ENCODE measurements around the gene SGCE. TPM values are rescaled to one million over a fixed set of nuclear protein-coding genes. Genes with fewer than 3 reads are reported as not detected.

SGCE gene
- total RNA-seq, 1 experiment from 2014 or later, result 30.4 TPM

DNA sequence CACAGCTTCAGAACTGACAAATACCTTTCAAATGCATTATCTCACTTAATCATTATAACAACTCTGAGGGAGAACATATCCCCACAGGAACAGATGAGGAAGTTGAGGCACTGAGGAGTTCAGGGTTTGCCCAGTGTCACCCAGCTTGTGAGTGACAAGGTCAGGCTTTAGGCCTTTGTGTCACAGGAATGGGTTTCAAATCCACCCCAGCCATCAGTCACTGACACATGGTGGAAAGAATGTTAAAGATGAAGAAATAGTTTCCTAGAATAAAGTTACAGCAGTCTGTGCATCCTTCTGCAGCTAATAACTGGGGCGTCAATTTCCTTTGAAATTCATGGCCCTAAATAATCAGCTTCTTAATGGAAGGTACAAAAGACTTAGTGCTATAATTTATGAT, 37.8 kb downstream of the SGCE start:
- no peak for ATAC-seq
- Histone ChIP-seq H3F3A (ENCODE audit: low read length, unreplicated experiment) (peaks cover 4% of the 10 kb centered on the region), H3K36me3 (ENCODE audit: low read depth, low read length) (no peaks in the 10 kb centered on the region)

DNA sequence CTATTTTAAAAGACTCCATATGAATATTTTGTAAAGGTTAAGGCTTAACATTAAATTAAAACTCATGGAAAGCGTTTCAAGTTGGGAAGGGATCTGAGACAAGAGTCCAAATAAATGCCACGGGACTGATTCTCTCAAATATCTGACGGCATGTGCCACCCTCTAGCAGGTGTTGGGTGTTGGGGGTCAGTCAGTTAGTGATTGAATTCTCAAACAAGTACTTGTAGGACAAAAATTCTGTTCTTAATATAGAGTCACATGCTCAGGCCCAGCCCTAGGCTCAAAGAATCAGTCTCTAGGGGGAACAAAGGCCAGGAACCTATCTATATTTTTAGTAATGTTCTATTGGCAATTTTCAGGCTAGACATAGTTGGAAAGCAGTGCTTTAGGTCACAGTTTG, 39.1 kb downstream of the SGCE start:
- intact Hi-C loops (cut with micrococcal nuclease), result no loop called here
- H3K9me3 ChIP-seq (ENCODE audit: low read length), result no peaks in the 10 kb centered on the region
- no peak for DNase-seq
- no peaks in the 10 kb centered on the region for H3K9me2 ChIP-seq (replicated peaks; ENCODE audit: low read length)
- TF ChIP-seq EZH2phosphoT487 (IDR thresholded peaks at IDR 0.05; ENCODE audit: borderline replicate concordance, low read length) (no peak), CTCF (conservative IDR thresholded peaks at IDR 0.05; ENCODE audit: low read depth, low read length) (no peak), EZH2 (IDR thresholded peaks at IDR 0.05; ENCODE audit: low read length, unreplicated experiment) (no peak)
- H2AFZ ChIP-seq (ENCODE audit: low read length), result no peak overlapping the region
- no peaks in the 10 kb centered on the region for H3K36me3 ChIP-seq (ENCODE audit: low read depth, low read length)
- H3K27me3 ChIP-seq (ENCODE audit: low read length), result no peaks in the 10 kb centered on the region
- ChIA-PET POLR2A (ENCODE audit: unreplicated experiment) (no interaction called here), CTCF (no interaction called here)
- peaks cover 4% of the 10 kb centered on the region for H3F3A ChIP-seq (ENCODE audit: low read length, unreplicated experiment)
- no peak overlapping the region for H3K27ac ChIP-seq (ENCODE audit: low read length)
- H3K4me3 ChIP-seq (ENCODE audit: low read length), result no peak overlapping the region
- H3K9ac ChIP-seq (ENCODE audit: low read length), result no peak overlapping the region
- H3K4me1 ChIP-seq (ENCODE audit: insufficient read depth, low read length), result peaks cover 17% of the 10 kb centered on the region
- H4K20me1 ChIP-seq (ENCODE audit: low read length), result no peaks in the 10 kb centered on the region
- H3K4me2 ChIP-seq (ENCODE audit: low read length), result no peak overlapping the region
- no peaks in the 10 kb centered on the region for H3K79me2 ChIP-seq (ENCODE audit: low read length)
- BruUV-seq (replicated peaks), result no TSS peak
- no peak for ATAC-seq

More for the DNA sequence above, 37.8 kb downstream of the SGCE start:
- Histone ChIP-seq H3K9me2 (replicated peaks; ENCODE audit: low read length) (no peaks in the 10 kb centered on the region), H3K4me2 (ENCODE audit: low read length) (no peak overlapping the region), H3K79me2 (ENCODE audit: low read length) (no peaks in the 10 kb centered on the region), H3K27me3 (ENCODE audit: low read length) (no peaks in the 10 kb centered on the region), H3K9me3 (ENCODE audit: low read length) (no peaks in the 10 kb centered on the region), H3K4me3 (ENCODE audit: low read length) (no peak overlapping the region), H2AFZ (ENCODE audit: low read length) (no peak overlapping the region), H3K27ac (ENCODE audit: low read length) (no peak overlapping the region), H3K9ac (ENCODE audit: low read length) (no peak overlapping the region), H4K20me1 (ENCODE audit: low read length) (no peaks in the 10 kb centered on the region), H3K4me1 (ENCODE audit: insufficient read depth, low read length) (peaks cover 21% of the 10 kb centered on the region)
- intact Hi-C loops (cut with micrococcal nuclease), result no loop called here
- BruUV-seq (replicated peaks), result no TSS peak
- no peak for TF ChIP-seq CTCF (conservative IDR thresholded peaks at IDR 0.05; ENCODE audit: low read depth, low read length)
- CTCF ChIA-PET, result no interaction called here
- POLR2A ChIA-PET (ENCODE audit: unreplicated experiment), result no interaction called here
- DNase-seq, result no peak

GRCh38 chr7:94615666-94616065, 40.3 kb downstream of the SGCE start:
- Histone ChIP-seq H3F3A (ENCODE audit: low read length, unreplicated experiment) (peaks cover 4% of the 10 kb centered on the region), H3K79me2 (ENCODE audit: low read length) (no peaks in the 10 kb centered on the region), H3K9ac (ENCODE audit: low read length) (no peak overlapping the region), H2AFZ (ENCODE audit: low read length) (no peak overlapping the region), H3K27ac (ENCODE audit: low read length) (no peak overlapping the region), H4K20me1 (ENCODE audit: low read length) (no peaks in the 10 kb centered on the region), H3K4me1 (ENCODE audit: insufficient read depth, low read length) (peaks cover 6% of the 10 kb centered on the region; the same call in 1 of the 2 replicates), H3K27me3 (ENCODE audit: low read length) (no peaks in the 10 kb centered on the region), H3K9me3 (ENCODE audit: low read length) (no peaks in the 10 kb centered on the region), H3K36me3 (ENCODE audit: low read depth, low read length) (no peaks in the 10 kb centered on the region), H3K4me3 (ENCODE audit: low read length) (no peak overlapping the region), H3K4me2 (ENCODE audit: low read length) (no peak overlapping the region), H3K9me2 (replicated peaks; ENCODE audit: low read length) (no peaks in the 10 kb centered on the region)
- no peak for DNase-seq
- ATAC-seq, result no peak
- POLR2A ChIA-PET (ENCODE audit: unreplicated experiment), result interaction anchor here (0.6 kb wide), 1 partner anchor 429 kb away, joined by 3 read pairs; no protein-coding TSS in a partner anchor
- CTCF ChIA-PET, result no interaction called here
- no TSS peak for BruUV-seq (replicated peaks)
- TF ChIP-seq CTCF (conservative IDR thresholded peaks at IDR 0.05; ENCODE audit: low read depth, low read length), result no peak
- TF ChIP-seq EZH2 (IDR thresholded peaks at IDR 0.05; ENCODE audit: low read length, unreplicated experiment), result no peak
- TF ChIP-seq EZH2phosphoT487 (IDR thresholded peaks at IDR 0.05; ENCODE audit: borderline replicate concordance, low read length), result no peak
- intact Hi-C loops (cut with micrococcal nuclease), result no loop called here
